Measurements from ENCODE around the gene MYMX.

DNA sequence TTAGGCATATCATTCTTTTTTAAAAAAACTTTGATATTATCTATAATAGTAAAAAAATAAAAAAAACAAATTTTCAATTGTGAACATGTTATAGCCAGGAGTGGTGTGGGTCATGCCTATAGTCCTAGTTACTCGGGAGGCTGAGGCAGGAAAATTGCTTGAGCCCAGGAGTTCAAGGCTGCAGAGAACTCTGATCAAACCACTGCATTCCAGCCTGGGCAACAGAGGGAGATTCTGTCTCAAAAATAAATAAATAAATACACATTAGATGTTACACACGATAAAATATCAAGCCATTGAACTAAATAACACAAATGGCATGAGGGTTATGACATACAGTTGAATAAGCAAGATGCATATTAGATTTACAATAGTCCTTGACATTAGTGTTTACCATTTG lies 27.9 kb upstream of the MYMX start:
- TF ChIP-seq POLR2A (IDR thresholded peaks at IDR 0.05; ENCODE audit: borderline replicate concordance, extremely low read depth, insufficient read depth, insufficient read length) (no peak), SRF (IDR thresholded peaks at IDR 0.05; ENCODE audit: low read depth) (no peak), CEBPB (IDR thresholded peaks at IDR 0.05; ENCODE audit: low read depth) (no peak), EZH2phosphoT487 (IDR thresholded peaks at IDR 0.05; ENCODE audit: borderline replicate concordance) (no peak), EZH2 (IDR thresholded peaks at IDR 0.05) (no peak), POLR2AphosphoS5 (IDR thresholded peaks at IDR 0.05; ENCODE audit: low read depth, low read length) (no peak), JUND (IDR thresholded peaks at IDR 0.05) (no peak)
- TF ChIP-seq, protein P1, sequence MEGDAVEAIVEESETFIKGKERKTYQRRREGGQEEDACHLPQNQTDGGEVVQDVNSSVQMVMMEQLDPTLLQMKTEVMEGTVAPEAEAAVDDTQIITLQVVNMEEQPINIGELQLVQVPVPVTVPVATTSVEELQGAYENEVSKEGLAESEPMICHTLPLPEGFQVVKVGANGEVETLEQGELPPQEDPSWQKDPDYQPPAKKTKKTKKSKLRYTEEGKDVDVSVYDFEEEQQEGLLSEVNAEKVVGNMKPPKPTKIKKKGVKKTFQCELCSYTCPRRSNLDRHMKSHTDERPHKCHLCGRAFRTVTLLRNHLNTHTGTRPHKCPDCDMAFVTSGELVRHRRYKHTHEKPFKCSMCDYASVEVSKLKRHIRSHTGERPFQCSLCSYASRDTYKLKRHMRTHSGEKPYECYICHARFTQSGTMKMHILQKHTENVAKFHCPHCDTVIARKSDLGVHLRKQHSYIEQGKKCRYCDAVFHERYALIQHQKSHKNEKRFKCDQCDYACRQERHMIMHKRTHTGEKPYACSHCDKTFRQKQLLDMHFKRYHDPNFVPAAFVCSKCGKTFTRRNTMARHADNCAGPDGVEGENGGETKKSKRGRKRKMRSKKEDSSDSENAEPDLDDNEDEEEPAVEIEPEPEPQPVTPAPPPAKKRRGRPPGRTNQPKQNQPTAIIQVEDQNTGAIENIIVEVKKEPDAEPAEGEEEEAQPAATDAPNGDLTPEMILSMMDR (IDR thresholded peaks at IDR 0.05 in 2 of 3, conservative IDR thresholded peaks at IDR 0.05 in 1 of 3; ENCODE audit: borderline replicate concordance in 1 of 3, insufficient read depth in 1 of 3, low read depth in 2 of 3, low read length in 2 of 3): no peak
- TF ChIP-seq, protein P2, sequence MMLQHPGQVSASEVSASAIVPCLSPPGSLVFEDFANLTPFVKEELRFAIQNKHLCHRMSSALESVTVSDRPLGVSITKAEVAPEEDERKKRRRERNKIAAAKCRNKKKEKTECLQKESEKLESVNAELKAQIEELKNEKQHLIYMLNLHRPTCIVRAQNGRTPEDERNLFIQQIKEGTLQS (IDR thresholded peaks at IDR 0.05): no peak
